ENCODE results near the gene CHD3.

The CHD3 gene

GRCh38 chr17:7856811-7857712, 31.5 kb upstream of the CHD3 start, which contains the start of gene NAA38 (continued):
- peak; percentile 43; the same call in 1 of the 2 replicates for TF ChIP-seq ZBTB44 (tag by site-specific recombination; IDR thresholded peaks at IDR 0.05)
- TF ChIP-seq, protein P1, sequence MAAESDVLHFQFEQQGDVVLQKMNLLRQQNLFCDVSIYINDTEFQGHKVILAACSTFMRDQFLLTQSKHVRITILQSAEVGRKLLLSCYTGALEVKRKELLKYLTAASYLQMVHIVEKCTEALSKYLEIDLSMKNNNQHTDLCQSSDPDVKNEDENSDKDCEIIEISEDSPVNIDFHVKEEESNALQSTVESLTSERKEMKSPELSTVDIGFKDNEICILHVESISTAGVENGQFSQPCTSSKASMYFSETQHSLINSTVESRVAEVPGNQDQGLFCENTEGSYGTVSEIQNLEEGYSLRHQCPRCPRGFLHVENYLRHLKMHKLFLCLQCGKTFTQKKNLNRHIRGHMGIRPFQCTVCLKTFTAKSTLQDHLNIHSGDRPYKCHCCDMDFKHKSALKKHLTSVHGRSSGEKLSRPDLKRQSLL (tag by site-specific recombination; IDR thresholded peaks at IDR 0.05) = peak; percentile 35
- peak; percentile 37; the same call in 1 of the 2 replicates for TF ChIP-seq ZBTB21 (tag by site-specific recombination; IDR thresholded peaks at IDR 0.05)
- peak; percentile 97 for TF ChIP-seq ZNF76 (tag by site-specific recombination; IDR thresholded peaks at IDR 0.05; ENCODE audit: borderline replicate concordance, low read depth)
- peak; percentile 86 for TF ChIP-seq BCL11A (tag by site-specific recombination; IDR thresholded peaks at IDR 0.05; ENCODE audit: low read depth)
- peak; percentile 94 for TF ChIP-seq ZBTB26 (tag by site-specific recombination; optimal IDR thresholded peaks at IDR 0.05)
- no peak for TF ChIP-seq ZNF350 (tag by site-specific recombination; IDR thresholded peaks at IDR 0.05)
- TF ChIP-seq ZNF580 (tag by site-specific recombination; IDR thresholded peaks at IDR 0.05) = peak; percentile 76; the same call in 1 of the 2 replicates
- TF ChIP-seq, protein P2, sequence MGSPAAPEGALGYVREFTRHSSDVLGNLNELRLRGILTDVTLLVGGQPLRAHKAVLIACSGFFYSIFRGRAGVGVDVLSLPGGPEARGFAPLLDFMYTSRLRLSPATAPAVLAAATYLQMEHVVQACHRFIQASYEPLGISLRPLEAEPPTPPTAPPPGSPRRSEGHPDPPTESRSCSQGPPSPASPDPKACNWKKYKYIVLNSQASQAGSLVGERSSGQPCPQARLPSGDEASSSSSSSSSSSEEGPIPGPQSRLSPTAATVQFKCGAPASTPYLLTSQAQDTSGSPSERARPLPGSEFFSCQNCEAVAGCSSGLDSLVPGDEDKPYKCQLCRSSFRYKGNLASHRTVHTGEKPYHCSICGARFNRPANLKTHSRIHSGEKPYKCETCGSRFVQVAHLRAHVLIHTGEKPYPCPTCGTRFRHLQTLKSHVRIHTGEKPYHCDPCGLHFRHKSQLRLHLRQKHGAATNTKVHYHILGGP (tag by site-specific recombination; IDR thresholded peaks at IDR 0.05) = no peak
- TF ChIP-seq, protein P3, sequence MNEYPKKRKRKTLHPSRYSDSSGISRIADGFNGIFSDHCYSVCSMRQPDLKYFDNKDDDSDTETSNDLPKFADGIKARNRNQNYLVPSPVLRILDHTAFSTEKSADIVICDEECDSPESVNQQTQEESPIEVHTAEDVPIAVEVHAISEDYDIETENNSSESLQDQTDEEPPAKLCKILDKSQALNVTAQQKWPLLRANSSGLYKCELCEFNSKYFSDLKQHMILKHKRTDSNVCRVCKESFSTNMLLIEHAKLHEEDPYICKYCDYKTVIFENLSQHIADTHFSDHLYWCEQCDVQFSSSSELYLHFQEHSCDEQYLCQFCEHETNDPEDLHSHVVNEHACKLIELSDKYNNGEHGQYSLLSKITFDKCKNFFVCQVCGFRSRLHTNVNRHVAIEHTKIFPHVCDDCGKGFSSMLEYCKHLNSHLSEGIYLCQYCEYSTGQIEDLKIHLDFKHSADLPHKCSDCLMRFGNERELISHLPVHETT (tag by site-specific recombination; IDR thresholded peaks at IDR 0.05) = 0 out of 2 replicates have a peak, but pooled peaks have one; percentile 27
- TF ChIP-seq SCRT1 (tag by site-specific recombination; IDR thresholded peaks at IDR 0.05; ENCODE audit: borderline replicate concordance) = no peak
- peak; percentile 65; the same call in 1 of the 2 replicates for TF ChIP-seq ZNF660 (tag by site-specific recombination; IDR thresholded peaks at IDR 0.05)
- peak; percentile 83 for TF ChIP-seq ZNF777 (tag by site-specific recombination; IDR thresholded peaks at IDR 0.05; ENCODE audit: borderline replicate concordance)
- TF ChIP-seq, protein P4, sequence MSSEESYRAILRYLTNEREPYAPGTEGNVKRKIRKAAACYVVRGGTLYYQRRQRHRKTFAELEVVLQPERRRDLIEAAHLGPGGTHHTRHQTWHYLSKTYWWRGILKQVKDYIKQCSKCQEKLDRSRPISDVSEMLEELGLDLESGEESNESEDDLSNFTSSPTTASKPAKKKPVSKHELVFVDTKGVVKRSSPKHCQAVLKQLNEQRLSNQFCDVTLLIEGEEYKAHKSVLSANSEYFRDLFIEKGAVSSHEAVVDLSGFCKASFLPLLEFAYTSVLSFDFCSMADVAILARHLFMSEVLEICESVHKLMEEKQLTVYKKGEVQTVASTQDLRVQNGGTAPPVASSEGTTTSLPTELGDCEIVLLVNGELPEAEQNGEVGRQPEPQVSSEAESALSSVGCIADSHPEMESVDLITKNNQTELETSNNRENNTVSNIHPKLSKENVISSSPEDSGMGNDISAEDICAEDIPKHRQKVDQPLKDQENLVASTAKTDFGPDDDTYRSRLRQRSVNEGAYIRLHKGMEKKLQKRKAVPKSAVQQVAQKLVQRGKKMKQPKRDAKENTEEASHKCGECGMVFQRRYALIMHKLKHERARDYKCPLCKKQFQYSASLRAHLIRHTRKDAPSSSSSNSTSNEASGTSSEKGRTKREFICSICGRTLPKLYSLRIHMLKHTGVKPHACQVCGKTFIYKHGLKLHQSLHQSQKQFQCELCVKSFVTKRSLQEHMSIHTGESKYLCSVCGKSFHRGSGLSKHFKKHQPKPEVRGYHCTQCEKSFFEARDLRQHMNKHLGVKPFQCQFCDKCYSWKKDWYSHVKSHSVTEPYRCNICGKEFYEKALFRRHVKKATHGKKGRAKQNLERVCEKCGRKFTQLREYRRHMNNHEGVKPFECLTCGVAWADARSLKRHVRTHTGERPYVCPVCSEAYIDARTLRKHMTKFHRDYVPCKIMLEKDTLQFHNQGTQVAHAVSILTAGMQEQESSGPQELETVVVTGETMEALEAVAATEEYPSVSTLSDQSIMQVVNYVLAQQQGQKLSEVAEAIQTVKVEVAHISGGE (tag by site-specific recombination; conservative IDR thresholded peaks at IDR 0.05; ENCODE audit: low read depth) = 0 out of 2 replicates have a peak, but pooled peaks have one; percentile 30
- peak; percentile 92 for TF ChIP-seq ZBTB17 (tag by site-specific recombination; IDR thresholded peaks at IDR 0.05)
- TF ChIP-seq ZBTB7A (tag by site-specific recombination; IDR thresholded peaks at IDR 0.05; ENCODE audit: low read depth) = 0 out of 2 replicates have a peak, but pooled peaks have one; percentile 22
- peak; percentile 47; the same call in 1 of the 2 replicates for TF ChIP-seq ZSCAN30 (tag by site-specific recombination; IDR thresholded peaks at IDR 0.05)
- TF ChIP-seq, protein P5, sequence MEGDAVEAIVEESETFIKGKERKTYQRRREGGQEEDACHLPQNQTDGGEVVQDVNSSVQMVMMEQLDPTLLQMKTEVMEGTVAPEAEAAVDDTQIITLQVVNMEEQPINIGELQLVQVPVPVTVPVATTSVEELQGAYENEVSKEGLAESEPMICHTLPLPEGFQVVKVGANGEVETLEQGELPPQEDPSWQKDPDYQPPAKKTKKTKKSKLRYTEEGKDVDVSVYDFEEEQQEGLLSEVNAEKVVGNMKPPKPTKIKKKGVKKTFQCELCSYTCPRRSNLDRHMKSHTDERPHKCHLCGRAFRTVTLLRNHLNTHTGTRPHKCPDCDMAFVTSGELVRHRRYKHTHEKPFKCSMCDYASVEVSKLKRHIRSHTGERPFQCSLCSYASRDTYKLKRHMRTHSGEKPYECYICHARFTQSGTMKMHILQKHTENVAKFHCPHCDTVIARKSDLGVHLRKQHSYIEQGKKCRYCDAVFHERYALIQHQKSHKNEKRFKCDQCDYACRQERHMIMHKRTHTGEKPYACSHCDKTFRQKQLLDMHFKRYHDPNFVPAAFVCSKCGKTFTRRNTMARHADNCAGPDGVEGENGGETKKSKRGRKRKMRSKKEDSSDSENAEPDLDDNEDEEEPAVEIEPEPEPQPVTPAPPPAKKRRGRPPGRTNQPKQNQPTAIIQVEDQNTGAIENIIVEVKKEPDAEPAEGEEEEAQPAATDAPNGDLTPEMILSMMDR (tag by site-specific recombination; IDR thresholded peaks at IDR 0.05) = peak; percentile 97
- peak; percentile 99 for TF ChIP-seq ZNF600 (tag by site-specific recombination; IDR thresholded peaks at IDR 0.05)
- TF ChIP-seq KLF16 (tag by site-specific recombination; IDR thresholded peaks at IDR 0.05) = peak; percentile 94
- TF ChIP-seq MYNN (tag by site-specific recombination; IDR thresholded peaks at IDR 0.05; ENCODE audit: borderline replicate concordance) = peak; percentile 47; the same call in 1 of the 2 replicates
- TF ChIP-seq ZNF548 (tag by site-specific recombination; IDR thresholded peaks at IDR 0.05) = no peak
